ENCODE data around the gene SFSWAP.
"Not testable (repeated sequence)": the region's sequence is repeated elsewhere in the genome, so short reads cannot be mapped to it uniquely, and the experiment has no call there.

SFSWAP gene

DNA sequence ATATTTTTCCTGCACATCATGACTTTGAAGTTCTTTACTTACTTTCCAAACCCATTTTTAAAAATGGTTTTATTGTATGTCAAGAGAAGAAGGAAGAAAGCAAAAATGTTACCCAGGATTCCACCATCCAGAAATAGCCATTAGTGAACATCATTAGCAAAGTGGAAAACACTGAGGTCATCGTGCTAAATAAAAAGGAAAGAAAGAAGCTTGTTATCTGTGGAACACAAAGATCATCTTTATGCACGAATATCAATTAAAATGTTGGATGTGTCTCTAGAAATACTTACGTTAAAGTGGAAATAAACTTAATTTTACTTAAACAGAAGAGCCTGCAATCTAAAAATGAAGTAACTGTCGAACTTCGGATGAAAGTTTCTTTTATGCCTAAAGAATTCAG is 27.3 kb downstream of the SFSWAP start:
- Histone ChIP-seq H2BK15ac (ENCODE audit: low read length) (no peak overlapping the region), H4K91ac (ENCODE audit: low read depth, low read length, poor library complexity) (no peak overlapping the region), H3K4me1 (ENCODE audit: control insufficient read depth in 2 of 2, insufficient read depth in 1 of 2, low read depth in 1 of 2, low read length in 2 of 2) (peaks cover 0 to 3% of the 10 kb centered on the region in 2 donors), H3K79me1 (ENCODE audit: low read depth, low read length) (peaks cover 4% of the 10 kb centered on the region), H3K23ac (ENCODE audit: low read depth, low read length, poor library complexity) (no peak overlapping the region), H3K27me3 (ENCODE audit: control insufficient read depth in 3 of 3, insufficient read depth in 3 of 3, low read depth in 1 of 3, low read length in 3 of 3) (no peaks in the 10 kb centered on the region), H3K4ac (ENCODE audit: low read length) (no peak overlapping the region), H2BK12ac (ENCODE audit: low read length) (no peak overlapping the region), H4K8ac (ENCODE audit: low read depth, low read length) (no peak overlapping the region), H2AFZ (ENCODE audit: low read length) (no peak overlapping the region), H3K36me3 (replicated peaks in 1 of 2; ENCODE audit: control insufficient read depth in 2 of 2, insufficient read depth in 2 of 2, low read length in 2 of 2) (peaks cover 47 to 92% of the 10 kb centered on the region in 2 donors), H3K9me3 (replicated peaks in 1 of 2; ENCODE audit: control insufficient read depth in 2 of 2, insufficient read depth in 1 of 2, low read depth in 1 of 2, low read length in 2 of 2) (peaks cover 9 to 19% of the 10 kb centered on the region in 2 donors), H3K4me3 (ENCODE audit: low read length in 2 of 2) (no peak overlapping the region), H2AK5ac (ENCODE audit: low read depth, low read length) (no peak overlapping the region), H3K9ac (ENCODE audit: low read depth, low read length, poor library complexity) (no peak overlapping the region), H3K27ac (replicated peaks; ENCODE audit: low read length) (no peak overlapping the region), H3K18ac (ENCODE audit: low read length) (no peak overlapping the region), H2BK120ac (ENCODE audit: low read depth, low read length) (no peak overlapping the region), H3K14ac (ENCODE audit: low read length) (no peak overlapping the region), H3K4me2 (ENCODE audit: insufficient read depth, low read length, poor library complexity, severe bottlenecking) (no peak overlapping the region), H2BK5ac (ENCODE audit: low read length) (no peak overlapping the region)
- DNase-seq (ENCODE audit: low spot score) = no peak
- WGBS, 2 donors (ENCODE audit: extremely low coverage in 2 of 2, insufficient read length in 2 of 2, insufficient replicate concordance in 1 of 2) = no CpG with 5 or more reads among the region's 5 CpGs

- Histone ChIP-seq H2BK5ac (ENCODE audit: low read length) (no peak overlapping the region), H3K79me1 (ENCODE audit: low read depth, low read length) (no peaks in the 10 kb centered on the region), H2AK5ac (ENCODE audit: low read depth, low read length) (no peak overlapping the region), H3K4me2 (ENCODE audit: insufficient read depth, low read length, poor library complexity, severe bottlenecking) (no peak overlapping the region), H2BK15ac (ENCODE audit: low read length) (no peak overlapping the region), H3K27me3 (ENCODE audit: control insufficient read depth in 3 of 3, insufficient read depth in 3 of 3, low read depth in 1 of 3, low read length in 3 of 3) (no peaks in the 10 kb centered on the region), H3K4me3 (ENCODE audit: low read length in 2 of 2) (no peak overlapping the region), H3K14ac (ENCODE audit: low read length) (no peak overlapping the region), H3K9ac (ENCODE audit: low read depth, low read length, poor library complexity) (no peak overlapping the region), H2BK12ac (ENCODE audit: low read length) (no peak overlapping the region), H3K4me1 (ENCODE audit: control insufficient read depth in 2 of 2, insufficient read depth in 1 of 2, low read depth in 1 of 2, low read length in 2 of 2) (peaks cover 0 to 3% of the 10 kb centered on the region in 2 donors), H2AFZ (ENCODE audit: low read length) (no peak overlapping the region), H3K4ac (ENCODE audit: low read length) (no peak overlapping the region), H4K91ac (ENCODE audit: low read depth, low read length, poor library complexity) (no peak overlapping the region), H3K27ac (replicated peaks; ENCODE audit: low read length) (no peak overlapping the region), H4K8ac (ENCODE audit: low read depth, low read length) (no peak overlapping the region), H3K23ac (ENCODE audit: low read depth, low read length, poor library complexity) (no peak overlapping the region), H3K36me3 (replicated peaks in 1 of 2; ENCODE audit: control insufficient read depth in 2 of 2, insufficient read depth in 2 of 2, low read length in 2 of 2) (peaks cover 40 to 92% of the 10 kb centered on the region in 2 donors), H2BK120ac (ENCODE audit: low read depth, low read length) (no peak overlapping the region), H3K18ac (ENCODE audit: low read length) (no peak overlapping the region), H3K9me3 (replicated peaks in 1 of 2; ENCODE audit: control insufficient read depth in 2 of 2, insufficient read depth in 1 of 2, low read depth in 1 of 2, low read length in 2 of 2) (peaks cover 11 to 37% of the 10 kb centered on the region in 2 donors)
- DNase-seq (ENCODE audit: low spot score) = no peak
- WGBS, 2 donors (ENCODE audit: extremely low coverage in 2 of 2, insufficient read length in 2 of 2, insufficient replicate concordance in 1 of 2) = no CpG with 5 or more reads among the region's 2 CpGs
Observed at GRCh38 chr12:131740626-131741025, 29.7 kb downstream of the SFSWAP start.

GRCh38 chr12:131742761-131743160 is 31.9 kb downstream of the SFSWAP start:
- H2AFZ ChIP-seq (ENCODE audit: low read length); H2BK5ac ChIP-seq (ENCODE audit: low read length); H4K8ac ChIP-seq (ENCODE audit: low read depth, low read length); H3K4me1 ChIP-seq (ENCODE audit: control insufficient read depth in 2 of 2, insufficient read depth in 1 of 2, low read depth in 1 of 2, low read length in 2 of 2); H3K27ac ChIP-seq (replicated peaks; ENCODE audit: low read length); H2BK120ac ChIP-seq (ENCODE audit: low read depth, low read length); H2BK15ac ChIP-seq (ENCODE audit: low read length); H3K4me3 ChIP-seq (ENCODE audit: low read length in 2 of 2); H3K79me1 ChIP-seq (ENCODE audit: low read depth, low read length); H3K27me3 ChIP-seq (ENCODE audit: control insufficient read depth in 3 of 3, insufficient read depth in 3 of 3, low read depth in 1 of 3, low read length in 3 of 3); H3K23ac ChIP-seq (ENCODE audit: low read depth, low read length, poor library complexity); H3K4me2 ChIP-seq (ENCODE audit: insufficient read depth, low read length, poor library complexity, severe bottlenecking); H3K18ac ChIP-seq (ENCODE audit: low read length); H3K4ac ChIP-seq (ENCODE audit: low read length); H3K14ac ChIP-seq (ENCODE audit: low read length); H2AK5ac ChIP-seq (ENCODE audit: low read depth, low read length); H2BK12ac ChIP-seq (ENCODE audit: low read length); DNase-seq (ENCODE audit: low spot score); H3K9ac ChIP-seq (ENCODE audit: low read depth, low read length, poor library complexity); H4K91ac ChIP-seq (ENCODE audit: low read depth, low read length, poor library complexity): not testable (repeated sequence)
- Histone ChIP-seq H3K9me3 (replicated peaks in 1 of 2; ENCODE audit: control insufficient read depth in 2 of 2, insufficient read depth in 1 of 2, low read depth in 1 of 2, low read length in 2 of 2) (peaks cover 11 to 37% of the 10 kb centered on the region in 2 donors), H3K36me3 (replicated peaks in 1 of 2; ENCODE audit: control insufficient read depth in 2 of 2, insufficient read depth in 2 of 2, low read length in 2 of 2) (peaks cover 44 to 93% of the 10 kb centered on the region in 2 donors)
- WGBS, 2 donors (ENCODE audit: extremely low coverage in 2 of 2, insufficient read length in 2 of 2, insufficient replicate concordance in 1 of 2) = no CpG with 5 or more reads among the region's 3 CpGs

DNA sequence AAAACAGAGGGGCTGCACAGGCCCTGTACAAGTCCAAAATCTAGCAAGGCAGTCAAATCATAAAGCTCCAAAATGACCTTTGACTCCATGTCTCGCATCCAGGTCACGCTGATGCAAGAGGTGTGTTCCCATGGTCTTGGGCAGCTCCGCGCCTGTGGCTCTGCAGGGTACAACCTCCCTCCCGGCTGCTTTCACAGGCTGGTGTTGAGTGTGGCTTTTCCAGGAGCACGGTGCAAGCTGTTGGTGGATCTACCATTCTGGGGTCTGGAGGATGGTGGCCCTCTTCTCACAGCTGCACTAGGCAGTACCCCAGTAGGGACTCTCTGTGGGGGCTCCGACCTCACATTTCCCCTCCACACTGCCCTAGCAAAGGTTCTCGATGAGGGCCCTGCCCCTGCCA is 32.5 kb downstream of the SFSWAP start:
- WGBS, 2 donors (ENCODE audit: extremely low coverage in 2 of 2, insufficient read length in 2 of 2, insufficient replicate concordance in 1 of 2) = no CpG with 5 or more reads among the region's 8 CpGs
- H2AFZ ChIP-seq (ENCODE audit: low read length); H3K4me2 ChIP-seq (ENCODE audit: insufficient read depth, low read length, poor library complexity, severe bottlenecking); H3K79me1 ChIP-seq (ENCODE audit: low read depth, low read length); H2BK5ac ChIP-seq (ENCODE audit: low read length); H3K14ac ChIP-seq (ENCODE audit: low read length); H3K18ac ChIP-seq (ENCODE audit: low read length); H3K27ac ChIP-seq (replicated peaks; ENCODE audit: low read length); H3K4ac ChIP-seq (ENCODE audit: low read length); H3K4me1 ChIP-seq (ENCODE audit: control insufficient read depth in 2 of 2, insufficient read depth in 1 of 2, low read depth in 1 of 2, low read length in 2 of 2); DNase-seq (ENCODE audit: low spot score); H2AK5ac ChIP-seq (ENCODE audit: low read depth, low read length); H3K27me3 ChIP-seq (ENCODE audit: control insufficient read depth in 3 of 3, insufficient read depth in 3 of 3, low read depth in 1 of 3, low read length in 3 of 3); H2BK12ac ChIP-seq (ENCODE audit: low read length); H4K8ac ChIP-seq (ENCODE audit: low read depth, low read length); H3K9ac ChIP-seq (ENCODE audit: low read depth, low read length, poor library complexity); H2BK15ac ChIP-seq (ENCODE audit: low read length); H3K23ac ChIP-seq (ENCODE audit: low read depth, low read length, poor library complexity); H4K91ac ChIP-seq (ENCODE audit: low read depth, low read length, poor library complexity); H2BK120ac ChIP-seq (ENCODE audit: low read depth, low read length); H3K4me3 ChIP-seq (ENCODE audit: low read length in 2 of 2): not testable (repeated sequence)
- Histone ChIP-seq H3K36me3 (replicated peaks in 1 of 2; ENCODE audit: control insufficient read depth in 2 of 2, insufficient read depth in 2 of 2, low read length in 2 of 2) (peaks cover 44 to 94% of the 10 kb centered on the region in 2 donors), H3K9me3 (replicated peaks in 1 of 2; ENCODE audit: control insufficient read depth in 2 of 2, insufficient read depth in 1 of 2, low read depth in 1 of 2, low read length in 2 of 2) (peaks cover 11 to 37% of the 10 kb centered on the region in 2 donors)

Data from neuronal stem cell (in vitro differentiated cells).